ENCODE results near the gene MSLN.

GRCh38 chr16:715477-716199 is 44.9 kb upstream of the MSLN start:
- peak in 2 of 4 donors; percentile 8 to 25 for TF ChIP-seq CTCF (IDR thresholded peaks at IDR 0.05)
- TF ChIP-seq POLR2A (IDR thresholded peaks at IDR 0.05): no peak
